SJSA1 (cell line): ENCODE measurements around the gene PLCH1. TPM values are rescaled to one million over a fixed set of nuclear protein-coding genes. Genes with fewer than 3 reads are reported as not detected.

Source experiments
- DNase-seq, 2 experiments: peaks; one replicate each; pipeline ENCODE4 v3.0.0-alpha.2; 2015 to 2020; ENCODE audit warnings: low spot score in 2 of 2, low read depth in 1 of 2
- H3K27ac ChIP-seq: fragments of 250-450 bp; sonication (Bioruptor Pico); 2 replicates; pipeline ENCODE4 v1.5.1; 2020; ENCODE audit warnings: mild to moderate bottlenecking, moderate library complexity
- H3K27me3 ChIP-seq: fragments of 250-450 bp; sonication (Bioruptor Pico); replicated peaks from 2 replicates; pipeline ENCODE4 v1.5.1; 2020; ENCODE audit warnings: mild to moderate bottlenecking, moderate library complexity
- H3K36me3 ChIP-seq: fragments of 250-450 bp; sonication (Bioruptor Pico); 2 replicates; pipeline ENCODE4 v1.5.1; 2020; ENCODE audit warnings: mild to moderate bottlenecking
- H3K4me1 ChIP-seq: fragments of 250-450 bp; sonication (Bioruptor Pico); replicated peaks from 2 replicates; pipeline ENCODE4 v1.6.1; 2021; ENCODE audit warnings: mild to moderate bottlenecking
- H3K4me3 ChIP-seq: fragments of 250-450 bp; sonication (Bioruptor Pico); 2 replicates; pipeline ENCODE4 v1.5.1; 2020; ENCODE audit warnings: mild to moderate bottlenecking
- H3K9me3 ChIP-seq: fragments of 250-450 bp; sonication (Bioruptor Pico); replicated peaks from 2 replicates; pipeline ENCODE4 v1.5.1; 2020; ENCODE audit warnings: mild to moderate bottlenecking
- total RNA-seq: library from RNA; depleted of rRNA; stranded (reverse); fragments of >200 nt; shearing (Covaris generic); gene quantifications from 2 replicates; pipeline ENCODE4 v1.2.3, GENCODE V29; 2014

The PLCH1 gene
- total RNA-seq, 1 experiment from 2014 or later = 0.13 TPM

- Histone ChIP-seq H3K4me1 (peaks cover 23% of the 10 kb centered on the region), H3K27me3 (no peaks in the 10 kb centered on the region), H3K9me3 (no peaks in the 10 kb centered on the region), H3K4me3 (no peak overlapping the region), H3K27ac (no peak overlapping the region), H3K36me3 (no peaks in the 10 kb centered on the region)
- no peak for DNase-seq
Observed at GRCh38 chr3:155494332-155494731, 250.5 kb downstream of the PLCH1 start.

- Histone ChIP-seq H3K27me3 (no peaks in the 10 kb centered on the region), H3K9me3 (no peaks in the 10 kb centered on the region), H3K4me1 (peaks cover 10% of the 10 kb centered on the region), H3K36me3 (no peaks in the 10 kb centered on the region), H3K4me3 (no peak overlapping the region), H3K27ac (no peak overlapping the region)
- DNase-seq = no peak
Observed at GRCh38 chr3:155492841-155493240, 252.0 kb downstream of the PLCH1 start.

GRCh38 chr3:155491696-155492095 lies 253.2 kb downstream of the PLCH1 start:
- H3K27me3 ChIP-seq = no peaks in the 10 kb centered on the region
- H3K4me3 ChIP-seq = no peak overlapping the region
- H3K4me1 ChIP-seq = peaks cover 3% of the 10 kb centered on the region; the same call in 1 of the 2 replicates
- H3K36me3 ChIP-seq = no peaks in the 10 kb centered on the region
- H3K9me3 ChIP-seq = no peaks in the 10 kb centered on the region
- no peak for DNase-seq
- H3K27ac ChIP-seq = no peak overlapping the region

GRCh38 chr3:155488671-155489070 lies 256.2 kb downstream of the PLCH1 start:
- H3K27ac ChIP-seq = no peak overlapping the region
- H3K27me3 ChIP-seq = no peaks in the 10 kb centered on the region
- no peaks in the 10 kb centered on the region for H3K36me3 ChIP-seq
- H3K9me3 ChIP-seq = no peaks in the 10 kb centered on the region
- H3K4me1 ChIP-seq = peaks cover 3% of the 10 kb centered on the region; the same call in 1 of the 2 replicates
- H3K4me3 ChIP-seq = no peak overlapping the region
- no peak for DNase-seq

DNA sequence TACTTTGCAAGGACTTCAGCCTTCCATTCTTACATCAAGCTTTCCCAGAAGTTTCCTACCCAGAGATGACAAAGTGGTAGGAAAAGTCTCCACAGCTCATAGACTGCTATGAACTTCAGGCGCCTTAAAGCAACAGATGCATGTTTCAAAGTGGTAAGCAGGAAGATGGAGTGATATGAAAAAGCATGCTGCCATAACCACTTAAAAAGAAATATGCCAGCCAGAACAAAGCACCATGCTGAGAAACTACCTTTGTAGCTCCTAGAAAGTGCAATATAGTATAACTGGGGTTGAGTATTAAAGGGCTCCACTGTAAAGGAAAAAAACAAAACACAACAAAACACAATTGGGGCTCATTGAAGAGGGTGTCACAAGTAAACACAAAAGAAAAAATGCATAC lies 259.0 kb downstream of the PLCH1 start:
- no peaks in the 10 kb centered on the region for H3K9me3 ChIP-seq
- no peaks in the 10 kb centered on the region for H3K27me3 ChIP-seq
- no peak overlapping the region for H3K4me3 ChIP-seq
- DNase-seq = no peak
- no peaks in the 10 kb centered on the region for H3K36me3 ChIP-seq
- no peaks in the 10 kb centered on the region for H3K4me1 ChIP-seq
- no peak overlapping the region for H3K27ac ChIP-seq

GRCh38 chr3:155481591-155481990 lies 263.3 kb downstream of the PLCH1 start:
- H3K9me3 ChIP-seq = no peaks in the 10 kb centered on the region
- no peaks in the 10 kb centered on the region for H3K4me1 ChIP-seq
- no peaks in the 10 kb centered on the region for H3K27me3 ChIP-seq
- DNase-seq = no peak
- H3K36me3 ChIP-seq = no peaks in the 10 kb centered on the region
- no peak overlapping the region for H3K4me3 ChIP-seq
- no peak overlapping the region for H3K27ac ChIP-seq

GRCh38 chr3:155481089-155481488 lies 263.8 kb downstream of the PLCH1 start:
- H3K4me3 ChIP-seq = no peak overlapping the region
- H3K27me3 ChIP-seq = no peaks in the 10 kb centered on the region
- no peaks in the 10 kb centered on the region for H3K36me3 ChIP-seq
- H3K9me3 ChIP-seq = no peaks in the 10 kb centered on the region
- no peak for DNase-seq
- H3K27ac ChIP-seq = no peak overlapping the region
- H3K4me1 ChIP-seq = no peaks in the 10 kb centered on the region

GRCh38 chr3:155465664-155466063 lies 279.2 kb downstream of the PLCH1 start:
- Histone ChIP-seq H3K36me3 (no peaks in the 10 kb centered on the region), H3K9me3 (no peaks in the 10 kb centered on the region), H3K4me1 (no peaks in the 10 kb centered on the region), H3K27ac (no peak overlapping the region), H3K27me3 (no peaks in the 10 kb centered on the region), H3K4me3 (no peak overlapping the region)
- no peak for DNase-seq

DNA sequence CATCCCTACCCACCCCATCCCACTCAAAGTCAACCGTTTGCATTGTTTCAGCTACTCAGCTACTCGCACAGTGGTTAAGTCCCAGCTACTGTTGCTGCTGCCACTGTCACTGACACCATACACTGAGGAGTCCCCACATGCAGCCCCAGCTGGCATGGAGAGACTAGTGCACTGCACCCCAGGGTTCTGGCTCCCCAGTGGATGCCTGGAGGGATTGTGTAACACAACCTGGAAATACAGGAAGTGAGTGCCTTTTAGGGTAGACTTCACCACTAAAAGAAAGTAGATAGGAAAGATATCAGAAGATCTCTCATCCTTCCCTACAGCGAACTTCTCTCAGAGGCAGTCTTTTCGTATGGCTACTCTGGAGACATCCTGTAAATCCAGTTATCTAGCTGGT lies 282.2 kb downstream of the PLCH1 start:
- no peak for DNase-seq
- no peak overlapping the region for H3K4me3 ChIP-seq
- no peaks in the 10 kb centered on the region for H3K9me3 ChIP-seq
- H3K27ac ChIP-seq = no peak overlapping the region
- no peaks in the 10 kb centered on the region for H3K36me3 ChIP-seq
- H3K27me3 ChIP-seq = no peaks in the 10 kb centered on the region
- H3K4me1 ChIP-seq = no peaks in the 10 kb centered on the region

GRCh38 chr3:155457591-155457990 lies 287.3 kb downstream of the PLCH1 start:
- no peak for DNase-seq
- Histone ChIP-seq H3K4me1 (no peaks in the 10 kb centered on the region), H3K4me3 (no peak overlapping the region), H3K27ac (no peak overlapping the region), H3K9me3 (no peaks in the 10 kb centered on the region), H3K36me3 (no peaks in the 10 kb centered on the region), H3K27me3 (no peaks in the 10 kb centered on the region)

- no peak overlapping the region for H3K27ac ChIP-seq
- DNase-seq = no peak
- no peak overlapping the region for H3K4me3 ChIP-seq
- no peaks in the 10 kb centered on the region for H3K27me3 ChIP-seq
- no peaks in the 10 kb centered on the region for H3K4me1 ChIP-seq
- H3K9me3 ChIP-seq = no peaks in the 10 kb centered on the region
- H3K36me3 ChIP-seq = no peaks in the 10 kb centered on the region
Observed at GRCh38 chr3:155455765-155456164, 289.1 kb downstream of the PLCH1 start.

DNA sequence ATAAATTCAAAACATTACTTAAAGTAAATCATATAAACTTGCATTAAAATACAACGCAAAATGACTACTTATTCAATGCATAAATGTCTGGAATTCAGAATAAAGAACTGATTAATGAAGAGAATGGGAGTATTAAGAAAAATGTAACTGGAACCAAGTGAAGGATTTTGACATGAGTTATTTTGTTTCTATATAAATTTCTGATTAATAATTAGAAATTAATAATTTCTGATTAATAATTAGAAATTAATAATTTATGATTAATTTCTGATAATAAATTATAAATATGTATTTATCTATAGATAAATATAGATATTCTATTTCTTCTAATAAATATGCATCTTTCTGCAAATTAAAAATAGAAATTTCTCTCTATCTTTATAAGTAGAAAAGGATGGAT lies 291.4 kb downstream of the PLCH1 start:
- Histone ChIP-seq H3K4me1 (no peaks in the 10 kb centered on the region), H3K27me3 (no peaks in the 10 kb centered on the region)

DNA sequence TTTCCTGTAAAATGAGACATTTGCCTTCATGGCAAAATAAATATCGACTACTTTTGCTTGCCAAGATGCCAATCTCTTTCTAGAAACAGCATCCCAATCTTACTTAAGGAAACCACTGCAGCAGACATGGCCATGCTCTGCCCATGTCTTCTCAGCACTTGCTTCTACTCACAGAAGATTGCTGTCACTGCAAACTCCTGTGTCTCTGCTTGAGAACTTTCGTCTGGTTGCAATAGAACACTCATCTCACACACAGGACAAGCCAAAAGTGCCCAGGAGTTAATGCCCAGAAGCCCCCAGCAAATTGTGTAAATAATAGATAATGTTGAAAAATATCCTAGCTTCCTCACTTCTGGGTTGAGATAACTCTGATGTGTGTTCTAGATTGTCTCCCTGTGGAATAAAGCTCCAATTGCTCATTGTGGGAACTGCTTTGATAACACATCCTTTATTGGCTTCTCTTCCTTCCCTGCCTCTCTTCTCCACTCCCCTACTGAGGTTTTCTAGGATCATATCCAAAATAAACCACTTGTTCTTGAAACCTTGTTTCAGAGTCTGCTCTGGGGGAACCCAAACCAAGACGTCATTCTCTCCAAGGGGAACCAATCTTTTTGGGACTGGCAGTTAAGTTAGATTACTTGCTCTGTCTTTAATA lies 295.1 kb downstream of the PLCH1 start:
- Histone ChIP-seq H3K27me3 (no peaks in the 10 kb centered on the region), H3K4me3 (no peak overlapping the region), H3K27ac (no peak overlapping the region), H3K36me3 (no peaks in the 10 kb centered on the region), H3K9me3 (no peaks in the 10 kb centered on the region), H3K4me1 (no peaks in the 10 kb centered on the region)
- DNase-seq = no peak

More for the DNA sequence above, 291.4 kb downstream of the PLCH1 start:
- DNase-seq = no peak
- H3K36me3 ChIP-seq = no peaks in the 10 kb centered on the region
- H3K9me3 ChIP-seq = no peaks in the 10 kb centered on the region
- H3K27ac ChIP-seq = no peak overlapping the region
- H3K4me3 ChIP-seq = no peak overlapping the region

GRCh38 chr3:155448531-155448930 lies 296.3 kb downstream of the PLCH1 start:
- Histone ChIP-seq H3K27me3 (no peaks in the 10 kb centered on the region), H3K27ac (no peak overlapping the region), H3K36me3 (no peaks in the 10 kb centered on the region), H3K4me3 (no peak overlapping the region), H3K4me1 (no peaks in the 10 kb centered on the region), H3K9me3 (no peaks in the 10 kb centered on the region)
- no peak for DNase-seq

DNA sequence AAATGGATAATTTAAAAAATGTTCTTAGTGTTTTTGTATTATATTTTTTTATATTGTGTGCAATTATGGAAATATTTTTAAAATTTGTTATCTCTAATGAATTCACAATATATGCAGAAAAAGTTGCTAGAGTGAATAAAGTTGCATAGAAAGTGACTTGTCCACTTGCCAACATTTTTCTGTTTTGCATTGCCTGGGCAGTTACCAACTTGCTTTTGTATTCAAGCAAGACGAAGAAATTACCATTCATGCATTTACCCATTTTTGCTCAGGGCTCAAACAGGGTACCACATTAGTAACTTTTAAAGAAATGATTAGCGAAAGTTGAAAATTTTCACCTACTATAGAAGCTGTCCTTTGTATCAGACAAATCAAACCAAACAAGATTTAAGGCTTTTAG lies 298.5 kb downstream of the PLCH1 start:
- Histone ChIP-seq H3K4me1 (no peaks in the 10 kb centered on the region), H3K4me3 (no peak overlapping the region), H3K9me3 (no peaks in the 10 kb centered on the region), H3K36me3 (no peaks in the 10 kb centered on the region), H3K27ac (no peak overlapping the region), H3K27me3 (no peaks in the 10 kb centered on the region)
- no peak for DNase-seq
